Omental fat pad (tissue), 4 donors: ENCODE results near the gene WSB1. TPM values are rescaled to one million over a fixed set of nuclear protein-coding genes. Genes with fewer than 3 reads are reported as not detected.

Experiments used
- ATAC-seq: fragments of 150-250 bp; one replicate; pipeline ENCODE4 v1.9.1; 2016; ENCODE audit warnings: mild to moderate bottlenecking, moderate library complexity; ENCODE audit not compliant: low FRiP score
- DNase-seq: peaks from one replicate; pipeline ENCODE4 v3.0.0-alpha.2; 2019; ENCODE audit warnings: low spot score
- CTCF ChIP-seq, 3 donors: fragments of 450-650 bp; IDR thresholded peaks; one replicate each; pipeline ENCODE4 v1.5.1; 2016 to 2017; ENCODE audit warnings: antibody characterized with exemption in 3 of 3, mild to moderate bottlenecking in 3 of 3, moderate library complexity in 2 of 3
- total RNA-seq, 4 donors: library from RNA; depleted of rRNA; stranded (reverse); fragments of >200 nt; gene quantifications; one replicate each; pipeline ENCODE4 v1.1.0, GENCODE V29; 2016

The WSB1 gene
- total RNA-seq, 4 donors from 2014 or later: 136 to 217 (median 175) TPM

- no peak for TF ChIP-seq CTCF (IDR thresholded peaks at IDR 0.05)
- ATAC-seq (no peak), DNase-seq (no peak)
These were observed 22.0 kb downstream of the WSB1 start for GRCh38 chr17:27315796-27316465.

- ATAC-seq (no peak), DNase-seq (no peak)
- no peak for TF ChIP-seq CTCF (IDR thresholded peaks at IDR 0.05)
These were observed 24.3 kb downstream of the WSB1 start for GRCh38 chr17:27318228-27318627.

- ATAC-seq (no peak), DNase-seq (no peak)
- TF ChIP-seq CTCF (IDR thresholded peaks at IDR 0.05): no peak
These were observed 24.7 kb downstream of the WSB1 start for GRCh38 chr17:27318633-27319032.

- ATAC-seq: peak; percentile 41
- no peak for TF ChIP-seq CTCF (IDR thresholded peaks at IDR 0.05)
- DNase-seq: no peak
These were observed 25.8 kb downstream of the WSB1 start for GRCh38 chr17:27319541-27320221.

GRCh38 chr17:27320222-27320560 lies 26.3 kb downstream of the WSB1 start:
- DNase-seq: no peak
- ATAC-seq: no peak
- no peak for TF ChIP-seq CTCF (IDR thresholded peaks at IDR 0.05)

GRCh38 chr17:27321372-27321771 lies 27.5 kb downstream of the WSB1 start:
- no peak for TF ChIP-seq CTCF (IDR thresholded peaks at IDR 0.05)
- ATAC-seq: no peak
- DNase-seq: no peak

GRCh38 chr17:27322026-27322425 lies 28.1 kb downstream of the WSB1 start:
- DNase-seq: no peak
- no peak for TF ChIP-seq CTCF (IDR thresholded peaks at IDR 0.05)
- ATAC-seq: no peak
